ENCODE data around the gene TSPAN18.

Gene TSPAN18

DNA sequence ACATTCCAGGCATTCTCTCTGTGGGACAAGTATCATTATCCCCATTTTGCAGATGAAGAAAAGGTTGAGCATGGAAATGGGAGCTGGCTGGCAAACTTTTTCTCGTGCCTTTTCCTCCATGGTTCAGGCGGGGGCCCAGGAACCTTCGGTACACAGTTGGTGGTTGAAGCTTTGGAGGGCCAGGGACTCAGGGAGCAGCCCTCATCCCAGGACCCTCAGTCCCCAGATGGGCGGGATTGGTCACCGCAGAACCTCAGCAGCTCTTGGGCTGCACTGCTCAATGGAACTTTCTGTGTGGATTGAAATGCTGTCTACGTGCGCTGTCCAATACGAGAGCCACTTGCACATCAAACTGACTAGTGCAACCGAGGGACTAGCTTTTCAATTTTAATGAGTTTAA lies 61.2 kb downstream of the TSPAN18 start:
- Histone ChIP-seq H2AFZ (ENCODE audit: low read depth, low read length) (no peak overlapping the region), H3K27ac (ENCODE audit: low read length) (no peak overlapping the region), H3K79me2 (ENCODE audit: low read length) (no peaks in the 10 kb centered on the region), H3K9me3 (ENCODE audit: insufficient read depth, low read length) (no peaks in the 10 kb centered on the region), H3K4me1 (ENCODE audit: low read length) (peaks cover 11% of the 10 kb centered on the region; the same call in 1 of the 2 replicates), H3K9ac (ENCODE audit: low read length) (no peak overlapping the region), H4K20me1 (ENCODE audit: insufficient read depth, low read length) (no peaks in the 10 kb centered on the region), H3K4me2 (ENCODE audit: low read length) (no peak overlapping the region), H3K36me3 (replicated peaks; ENCODE audit: low read depth, low read length) (no peaks in the 10 kb centered on the region), H3K4me3 (ENCODE audit: low read length) (no peak overlapping the region), H3K27me3 (ENCODE audit: low read depth, low read length) (peaks cover 12% of the 10 kb centered on the region)
- no peak for TF ChIP-seq EZH2phosphoT487 (IDR thresholded peaks at IDR 0.05; ENCODE audit: low read depth)
- TF ChIP-seq, protein P1, sequence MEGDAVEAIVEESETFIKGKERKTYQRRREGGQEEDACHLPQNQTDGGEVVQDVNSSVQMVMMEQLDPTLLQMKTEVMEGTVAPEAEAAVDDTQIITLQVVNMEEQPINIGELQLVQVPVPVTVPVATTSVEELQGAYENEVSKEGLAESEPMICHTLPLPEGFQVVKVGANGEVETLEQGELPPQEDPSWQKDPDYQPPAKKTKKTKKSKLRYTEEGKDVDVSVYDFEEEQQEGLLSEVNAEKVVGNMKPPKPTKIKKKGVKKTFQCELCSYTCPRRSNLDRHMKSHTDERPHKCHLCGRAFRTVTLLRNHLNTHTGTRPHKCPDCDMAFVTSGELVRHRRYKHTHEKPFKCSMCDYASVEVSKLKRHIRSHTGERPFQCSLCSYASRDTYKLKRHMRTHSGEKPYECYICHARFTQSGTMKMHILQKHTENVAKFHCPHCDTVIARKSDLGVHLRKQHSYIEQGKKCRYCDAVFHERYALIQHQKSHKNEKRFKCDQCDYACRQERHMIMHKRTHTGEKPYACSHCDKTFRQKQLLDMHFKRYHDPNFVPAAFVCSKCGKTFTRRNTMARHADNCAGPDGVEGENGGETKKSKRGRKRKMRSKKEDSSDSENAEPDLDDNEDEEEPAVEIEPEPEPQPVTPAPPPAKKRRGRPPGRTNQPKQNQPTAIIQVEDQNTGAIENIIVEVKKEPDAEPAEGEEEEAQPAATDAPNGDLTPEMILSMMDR (IDR thresholded peaks at IDR 0.05; ENCODE audit: low read depth, low read length): no peak

DNA sequence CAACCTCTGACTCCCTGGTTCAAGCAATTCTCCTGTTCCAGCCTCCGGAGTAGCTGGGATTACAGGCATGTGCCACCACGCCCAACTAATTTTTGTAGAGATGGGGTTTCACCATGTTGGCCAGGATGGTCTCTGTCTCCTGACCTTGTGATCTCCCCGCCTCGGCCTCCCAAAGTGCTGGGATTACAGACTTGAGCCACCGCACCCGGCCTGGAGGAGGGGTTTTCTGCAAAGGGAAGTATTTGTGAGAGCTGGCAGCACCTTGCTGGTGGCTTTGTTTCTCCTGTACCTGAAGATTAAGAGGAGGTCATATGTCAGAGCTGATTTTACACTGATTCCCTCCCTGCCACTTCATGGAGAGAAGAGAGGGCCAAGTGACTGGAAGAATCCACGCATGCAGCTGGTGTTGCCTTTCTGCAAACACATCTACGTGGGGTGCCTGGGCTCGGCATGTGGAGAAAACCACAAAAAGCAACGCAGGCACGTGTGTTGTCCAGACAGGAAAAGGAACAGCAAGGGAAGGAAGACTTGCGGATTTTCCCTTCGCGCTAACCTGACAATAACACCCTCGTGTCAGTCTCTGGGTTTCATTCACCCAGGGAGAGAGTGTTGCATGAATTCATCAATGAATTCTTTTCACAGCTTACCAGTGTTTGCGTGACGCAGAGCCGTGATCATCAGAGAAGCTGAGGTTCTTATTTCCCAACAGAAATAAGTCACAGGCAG lies 61.9 kb downstream of the TSPAN18 start:
- Histone ChIP-seq H3K36me3 (replicated peaks; ENCODE audit: low read depth, low read length) (no peaks in the 10 kb centered on the region), H4K20me1 (ENCODE audit: insufficient read depth, low read length) (no peaks in the 10 kb centered on the region), H3K9me3 (ENCODE audit: insufficient read depth, low read length) (no peaks in the 10 kb centered on the region), H3K4me2 (ENCODE audit: low read length) (no peak overlapping the region), H3K4me1 (ENCODE audit: low read length) (peaks cover 10% of the 10 kb centered on the region; the same call in 1 of the 2 replicates), H3K79me2 (ENCODE audit: low read length) (no peaks in the 10 kb centered on the region), H2AFZ (ENCODE audit: low read depth, low read length) (no peak overlapping the region), H3K4me3 (ENCODE audit: low read length) (no peak overlapping the region), H3K9ac (ENCODE audit: low read length) (no peak overlapping the region), H3K27me3 (ENCODE audit: low read depth, low read length) (peaks cover 17% of the 10 kb centered on the region), H3K27ac (ENCODE audit: low read length) (no peak overlapping the region)
- TF ChIP-seq, protein P1 (IDR thresholded peaks at IDR 0.05; ENCODE audit: low read depth, low read length): no peak

DNA sequence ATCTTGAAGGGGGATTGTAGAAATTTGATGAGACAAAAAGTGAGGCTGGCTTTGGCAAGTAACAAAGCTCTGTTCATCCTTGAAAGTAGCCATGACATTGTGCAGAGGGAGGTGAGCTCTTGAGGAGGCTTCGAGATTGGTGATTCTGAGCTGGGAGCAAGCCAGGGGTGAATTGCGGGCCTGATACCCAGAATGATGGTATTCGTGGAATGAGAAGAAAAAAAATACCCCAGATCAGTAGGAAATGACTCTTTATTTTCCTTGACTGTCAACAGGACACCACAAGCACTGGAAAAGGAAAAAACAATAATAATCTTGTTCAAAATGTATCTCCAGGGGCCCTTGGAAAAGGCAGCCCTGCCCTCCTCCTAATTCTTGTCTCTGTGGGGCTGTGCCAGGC lies 62.7 kb downstream of the TSPAN18 start:
- H3K27me3 ChIP-seq (ENCODE audit: low read depth, low read length): peaks cover 22% of the 10 kb centered on the region
- TF ChIP-seq, protein P1 (IDR thresholded peaks at IDR 0.05; ENCODE audit: low read depth, low read length): no peak
- TF ChIP-seq EZH2phosphoT487 (IDR thresholded peaks at IDR 0.05; ENCODE audit: low read depth): no peak

GRCh38 chr11:44790211-44790610 lies 63.4 kb downstream of the TSPAN18 start:
- Histone ChIP-seq H3K27ac (ENCODE audit: low read length) (no peak overlapping the region), H3K36me3 (replicated peaks; ENCODE audit: low read depth, low read length) (no peaks in the 10 kb centered on the region), H2AFZ (ENCODE audit: low read depth, low read length) (no peak overlapping the region), H4K20me1 (ENCODE audit: insufficient read depth, low read length) (no peaks in the 10 kb centered on the region), H3K4me1 (ENCODE audit: low read length) (no peaks in the 10 kb centered on the region), H3K9ac (ENCODE audit: low read length) (no peak overlapping the region), H3K4me3 (ENCODE audit: low read length) (no peak overlapping the region), H3K4me2 (ENCODE audit: low read length) (no peak overlapping the region), H3K79me2 (ENCODE audit: low read length) (no peaks in the 10 kb centered on the region), H3K27me3 (ENCODE audit: low read depth, low read length) (peaks cover 20% of the 10 kb centered on the region), H3K9me3 (ENCODE audit: insufficient read depth, low read length) (no peaks in the 10 kb centered on the region)
- TF ChIP-seq, protein P1 (IDR thresholded peaks at IDR 0.05; ENCODE audit: low read depth, low read length): no peak
- TF ChIP-seq EZH2phosphoT487 (IDR thresholded peaks at IDR 0.05; ENCODE audit: low read depth): no peak

More for the DNA sequence above, 62.7 kb downstream of the TSPAN18 start:
- Histone ChIP-seq H3K4me1 (ENCODE audit: low read length) (peaks cover 3% of the 10 kb centered on the region; the same call in 1 of the 2 replicates), H3K79me2 (ENCODE audit: low read length) (no peaks in the 10 kb centered on the region), H3K4me3 (ENCODE audit: low read length) (no peak overlapping the region), H3K9ac (ENCODE audit: low read length) (no peak overlapping the region), H3K9me3 (ENCODE audit: insufficient read depth, low read length) (no peaks in the 10 kb centered on the region), H3K4me2 (ENCODE audit: low read length) (no peak overlapping the region), H3K36me3 (replicated peaks; ENCODE audit: low read depth, low read length) (no peaks in the 10 kb centered on the region), H3K27ac (ENCODE audit: low read length) (no peak overlapping the region), H4K20me1 (ENCODE audit: insufficient read depth, low read length) (no peaks in the 10 kb centered on the region), H2AFZ (ENCODE audit: low read depth, low read length) (no peak overlapping the region)

All from OCI-LY3 (cell line).